Progenitor cell of endocrine pancreas (in vitro differentiated cells): ENCODE data around the gene SEMA6D. TPM values are rescaled to one million over a fixed set of nuclear protein-coding genes. Genes with fewer than 3 reads are reported as not detected.
A peak's percentile ranks its signal among the peaks of the same experiment; 100 is the strongest.

ENCODE experiments used
- DNase-seq: peaks from one replicate; pipeline ENCODE4 v3.0.0; 2021; ENCODE audit warnings: low spot score; ENCODE audit not compliant: unreplicated experiment
- H3K27ac Mint-ChIP-seq: 2 replicates; pipeline ENCODE4 v1.8.0; 2021; ENCODE audit warnings: mild to moderate bottlenecking, moderate library complexity, mixed read lengths
- H3K27me3 Mint-ChIP-seq: 2 replicates; pipeline ENCODE4 v1.8.0; 2021; ENCODE audit warnings: mixed read lengths
- H3K36me3 Mint-ChIP-seq: 2 replicates; pipeline ENCODE4 v1.8.0; 2022; ENCODE audit warnings: mixed read lengths; ENCODE audit not compliant: insufficient read depth
- H3K4me1 Mint-ChIP-seq: 2 replicates; pipeline ENCODE4 v1.8.0; 2021; ENCODE audit warnings: low read depth, mixed read lengths
- H3K4me3 Mint-ChIP-seq: 2 replicates; pipeline ENCODE4 v1.8.0; 2021; ENCODE audit warnings: low read depth, mild to moderate bottlenecking, moderate library complexity, mixed read lengths
- H3K9me3 Mint-ChIP-seq: 2 replicates; pipeline ENCODE4 v1.8.0; 2021; ENCODE audit warnings: low read depth, mixed read lengths
- total RNA-seq: library from RNA; stranded (reverse); gene quantifications from 2 replicates; pipeline ENCODE4 v1.2.1, GENCODE V29; 2021
- TF ChIP-seq, protein P1 (sequence below): fragments of 200-600 bp; sonication (generic); IDR thresholded peaks from one replicate; pipeline ENCODE4 v1.5.0; 2021; ENCODE audit warnings: antibody characterized with exemption, mild to moderate bottlenecking; ENCODE audit not compliant: unreplicated experiment

SEMA6D gene
- total RNA-seq, 1 donor from 2014 or later = 10.6 TPM

DNA sequence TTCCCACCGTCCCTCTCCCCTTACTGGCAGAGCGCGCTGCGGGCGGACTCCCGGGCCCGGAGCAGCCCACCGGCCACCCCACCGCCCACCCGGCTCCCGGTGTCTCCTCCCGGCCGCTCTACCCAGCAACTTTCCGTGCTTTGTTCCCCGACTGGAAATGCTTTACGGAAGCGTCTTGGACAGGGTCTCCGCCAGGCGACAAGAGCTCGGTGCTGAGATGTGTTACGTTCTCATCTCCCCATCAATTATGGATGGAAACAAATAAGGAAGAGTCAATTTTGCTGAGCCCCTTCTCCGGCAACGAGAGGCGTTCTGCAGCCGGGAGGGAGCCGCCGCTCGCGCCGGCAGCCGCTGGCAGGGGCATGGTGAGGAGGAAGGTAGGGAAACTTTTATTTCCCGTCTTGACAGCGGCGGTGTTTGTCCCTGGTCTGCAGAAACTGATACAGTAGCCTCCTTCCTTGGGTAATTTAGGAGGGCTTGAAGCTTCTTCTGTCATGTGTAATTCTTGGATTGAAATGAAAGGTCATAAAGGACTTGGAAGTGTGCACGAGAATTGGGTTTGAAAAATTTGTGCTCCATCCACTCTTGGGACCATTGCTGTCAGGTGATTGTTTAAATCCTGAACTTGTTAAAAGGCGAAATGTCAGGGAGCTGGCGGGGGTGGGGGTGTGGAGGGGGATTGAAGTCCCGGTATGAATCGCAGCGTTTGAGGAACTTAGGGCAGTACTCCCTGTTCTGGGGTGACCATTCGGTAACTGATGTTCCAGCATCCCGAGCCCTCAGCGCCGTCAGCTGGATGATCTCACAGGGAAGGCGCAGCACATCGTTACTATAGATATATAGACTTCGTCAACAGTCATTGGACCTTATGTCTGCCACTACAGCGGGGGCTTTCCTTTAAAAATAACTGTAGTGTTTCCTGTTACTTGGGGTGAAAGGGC is 1.5 kb downstream of the SEMA6D start:
- H3K4me1 Mint-ChIP-seq = peaks cover 27% of the 10 kb centered on the region
- peak overlapping the region; percentile 87 for H3K4me3 Mint-ChIP-seq
- TF ChIP-seq, protein P1, sequence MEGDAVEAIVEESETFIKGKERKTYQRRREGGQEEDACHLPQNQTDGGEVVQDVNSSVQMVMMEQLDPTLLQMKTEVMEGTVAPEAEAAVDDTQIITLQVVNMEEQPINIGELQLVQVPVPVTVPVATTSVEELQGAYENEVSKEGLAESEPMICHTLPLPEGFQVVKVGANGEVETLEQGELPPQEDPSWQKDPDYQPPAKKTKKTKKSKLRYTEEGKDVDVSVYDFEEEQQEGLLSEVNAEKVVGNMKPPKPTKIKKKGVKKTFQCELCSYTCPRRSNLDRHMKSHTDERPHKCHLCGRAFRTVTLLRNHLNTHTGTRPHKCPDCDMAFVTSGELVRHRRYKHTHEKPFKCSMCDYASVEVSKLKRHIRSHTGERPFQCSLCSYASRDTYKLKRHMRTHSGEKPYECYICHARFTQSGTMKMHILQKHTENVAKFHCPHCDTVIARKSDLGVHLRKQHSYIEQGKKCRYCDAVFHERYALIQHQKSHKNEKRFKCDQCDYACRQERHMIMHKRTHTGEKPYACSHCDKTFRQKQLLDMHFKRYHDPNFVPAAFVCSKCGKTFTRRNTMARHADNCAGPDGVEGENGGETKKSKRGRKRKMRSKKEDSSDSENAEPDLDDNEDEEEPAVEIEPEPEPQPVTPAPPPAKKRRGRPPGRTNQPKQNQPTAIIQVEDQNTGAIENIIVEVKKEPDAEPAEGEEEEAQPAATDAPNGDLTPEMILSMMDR = no peak
- H3K9me3 Mint-ChIP-seq = no peaks in the 10 kb centered on the region
- H3K27me3 Mint-ChIP-seq = peaks cover 20% of the 10 kb centered on the region
- no peaks in the 10 kb centered on the region for H3K36me3 Mint-ChIP-seq
- H3K27ac Mint-ChIP-seq = peak overlapping the region; percentile 90
- no peak for DNase-seq

DNA sequence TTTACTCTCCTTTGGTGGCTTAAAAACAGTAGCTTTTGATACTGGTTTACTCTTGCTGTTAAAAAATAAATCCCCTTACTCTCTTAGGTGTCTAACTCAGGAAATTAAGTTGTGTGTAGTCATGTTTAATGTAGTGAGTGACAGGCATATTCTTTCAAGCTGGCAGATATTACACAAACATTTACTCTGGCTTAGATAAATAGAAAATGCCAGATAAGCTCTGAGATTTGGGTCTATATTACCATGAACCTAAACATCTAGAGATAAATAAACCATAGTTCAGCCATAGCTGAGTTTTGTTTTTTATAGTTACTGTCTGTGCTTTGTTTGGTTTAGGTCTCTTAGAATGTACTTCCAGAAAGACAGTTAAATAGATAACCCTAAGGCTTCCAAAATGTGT is 2.4 kb downstream of the SEMA6D start:
- no peak overlapping the region for H3K27ac Mint-ChIP-seq
- H3K36me3 Mint-ChIP-seq = no peaks in the 10 kb centered on the region
- TF ChIP-seq, protein P1 = no peak
- peaks cover 22% of the 10 kb centered on the region for H3K27me3 Mint-ChIP-seq
- no peaks in the 10 kb centered on the region for H3K9me3 Mint-ChIP-seq
- peaks cover 29% of the 10 kb centered on the region for H3K4me1 Mint-ChIP-seq
- H3K4me3 Mint-ChIP-seq = peak overlapping the region; percentile 87
- DNase-seq = no peak

DNA sequence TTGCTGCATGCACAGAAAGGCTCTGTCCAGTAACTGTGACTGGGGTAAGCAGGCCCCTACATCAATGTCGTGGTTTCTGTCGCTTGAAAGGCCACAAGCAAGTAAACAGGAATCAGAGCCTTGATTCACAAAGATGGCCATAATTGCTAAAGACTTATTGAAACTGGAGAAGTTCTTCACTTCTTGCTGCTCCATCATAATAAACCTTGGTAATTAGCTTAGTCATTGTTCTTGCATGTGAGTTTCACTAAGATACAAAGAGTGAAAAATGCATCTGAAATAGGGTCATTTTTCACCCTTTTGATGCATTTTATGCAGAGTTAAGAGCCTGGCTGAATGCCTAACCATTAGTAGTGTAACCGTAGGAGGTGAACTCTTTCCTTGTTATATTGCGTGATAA is 3.2 kb downstream of the SEMA6D start:
- no peak overlapping the region for H3K27ac Mint-ChIP-seq
- H3K9me3 Mint-ChIP-seq = no peaks in the 10 kb centered on the region
- no peak for DNase-seq
- peaks cover 19% of the 10 kb centered on the region for H3K27me3 Mint-ChIP-seq
- TF ChIP-seq, protein P1 = no peak
- peak overlapping the region; percentile 0 for H3K4me3 Mint-ChIP-seq
- peaks cover 29% of the 10 kb centered on the region for H3K4me1 Mint-ChIP-seq
- no peaks in the 10 kb centered on the region for H3K36me3 Mint-ChIP-seq

DNA sequence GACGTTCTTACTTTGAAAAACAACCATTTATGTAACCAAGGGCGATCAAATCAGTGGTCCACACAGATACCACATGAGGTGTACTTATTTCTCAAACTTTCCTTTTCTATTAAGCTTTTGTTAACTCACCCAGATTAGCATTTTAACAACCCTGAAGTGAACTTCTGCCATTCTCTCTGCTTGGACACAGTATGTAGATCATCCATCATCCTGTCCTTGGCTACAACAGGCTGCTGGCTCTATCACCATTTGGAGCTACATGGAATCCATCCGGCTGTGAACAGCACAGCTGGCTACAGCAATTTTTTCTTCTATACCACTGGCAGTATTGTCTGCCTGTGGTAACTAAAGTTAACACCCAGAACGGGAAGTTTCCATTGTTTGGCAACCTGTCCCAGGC is 4.4 kb downstream of the SEMA6D start:
- Mint-ChIP-seq H3K4me1 (peaks cover 32% of the 10 kb centered on the region), H3K36me3 (no peaks in the 10 kb centered on the region), H3K27me3 (peaks cover 19% of the 10 kb centered on the region), H3K27ac (no peak overlapping the region), H3K4me3 (no peak overlapping the region), H3K9me3 (no peaks in the 10 kb centered on the region)
- DNase-seq = no peak
- TF ChIP-seq, protein P1 = no peak

DNA sequence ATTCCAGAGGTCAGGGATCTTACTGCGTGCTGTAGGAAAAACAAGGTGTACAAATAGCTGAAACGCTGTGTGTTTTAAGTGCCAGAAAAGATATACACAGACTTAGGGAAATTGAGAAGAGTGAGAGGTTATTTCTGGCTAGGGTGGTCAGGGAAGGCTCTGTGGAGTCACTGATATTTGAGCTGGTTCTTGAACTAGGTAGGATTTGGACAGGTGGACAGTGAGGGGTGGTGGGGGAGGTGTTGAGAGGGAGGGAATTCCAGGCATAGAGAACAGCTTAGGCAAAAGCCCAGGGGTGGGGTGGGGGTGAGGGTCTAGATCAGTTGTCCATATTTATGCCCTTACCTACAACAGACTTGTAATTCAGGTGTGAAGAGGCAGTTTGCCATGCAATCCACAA is 7.0 kb downstream of the SEMA6D start:
- Mint-ChIP-seq H3K4me1 (peaks cover 24% of the 10 kb centered on the region), H3K36me3 (no peaks in the 10 kb centered on the region), H3K4me3 (no peak overlapping the region), H3K27me3 (peaks cover 19% of the 10 kb centered on the region), H3K9me3 (no peaks in the 10 kb centered on the region), H3K27ac (no peak overlapping the region)
- TF ChIP-seq, protein P1 = no peak
- no peak for DNase-seq
